Cardiac fibroblast (primary cell): ENCODE results near the gene PHACTR1.

Experiments used
- DNase-seq, 2 donors: peaks; one replicate each; pipeline versions ENCODE4 v3.0.0 to v3.0.0-alpha.2; 2010; ENCODE audit warnings: low read depth in 2 of 2
- H3K4me3 ChIP-seq, 2 donors: replicated peaks in 1 of 2; 1 replicate in 1 of 2; 2 replicates in 1 of 2; pipeline ENCODE4 v1.5.1; 2011; ENCODE audit warnings: low read depth in 2 of 2, low read length in 2 of 2, mild to moderate bottlenecking in 2 of 2, moderate library complexity in 1 of 2
- TF ChIP-seq, protein P1 (sequence below): IDR thresholded peaks from one replicate; pipeline ENCODE4 v1.5.1; 2011; ENCODE audit warnings: low read depth, mild to moderate bottlenecking, low read length, inconsistent platforms

The PHACTR1 gene

GRCh38 chr6:12916420-12917136 is 200.0 kb downstream of the PHACTR1 start:
- no peak overlapping the region for H3K4me3 ChIP-seq
- DNase-seq = no peak
- TF ChIP-seq, protein P1, sequence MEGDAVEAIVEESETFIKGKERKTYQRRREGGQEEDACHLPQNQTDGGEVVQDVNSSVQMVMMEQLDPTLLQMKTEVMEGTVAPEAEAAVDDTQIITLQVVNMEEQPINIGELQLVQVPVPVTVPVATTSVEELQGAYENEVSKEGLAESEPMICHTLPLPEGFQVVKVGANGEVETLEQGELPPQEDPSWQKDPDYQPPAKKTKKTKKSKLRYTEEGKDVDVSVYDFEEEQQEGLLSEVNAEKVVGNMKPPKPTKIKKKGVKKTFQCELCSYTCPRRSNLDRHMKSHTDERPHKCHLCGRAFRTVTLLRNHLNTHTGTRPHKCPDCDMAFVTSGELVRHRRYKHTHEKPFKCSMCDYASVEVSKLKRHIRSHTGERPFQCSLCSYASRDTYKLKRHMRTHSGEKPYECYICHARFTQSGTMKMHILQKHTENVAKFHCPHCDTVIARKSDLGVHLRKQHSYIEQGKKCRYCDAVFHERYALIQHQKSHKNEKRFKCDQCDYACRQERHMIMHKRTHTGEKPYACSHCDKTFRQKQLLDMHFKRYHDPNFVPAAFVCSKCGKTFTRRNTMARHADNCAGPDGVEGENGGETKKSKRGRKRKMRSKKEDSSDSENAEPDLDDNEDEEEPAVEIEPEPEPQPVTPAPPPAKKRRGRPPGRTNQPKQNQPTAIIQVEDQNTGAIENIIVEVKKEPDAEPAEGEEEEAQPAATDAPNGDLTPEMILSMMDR = no peak

- DNase-seq = no peak
- H3K4me3 ChIP-seq = no peak overlapping the region
- TF ChIP-seq, protein P1 = no peak
Measured at GRCh38 chr6:12921467-12921866, 204.9 kb downstream of the PHACTR1 start.

DNA sequence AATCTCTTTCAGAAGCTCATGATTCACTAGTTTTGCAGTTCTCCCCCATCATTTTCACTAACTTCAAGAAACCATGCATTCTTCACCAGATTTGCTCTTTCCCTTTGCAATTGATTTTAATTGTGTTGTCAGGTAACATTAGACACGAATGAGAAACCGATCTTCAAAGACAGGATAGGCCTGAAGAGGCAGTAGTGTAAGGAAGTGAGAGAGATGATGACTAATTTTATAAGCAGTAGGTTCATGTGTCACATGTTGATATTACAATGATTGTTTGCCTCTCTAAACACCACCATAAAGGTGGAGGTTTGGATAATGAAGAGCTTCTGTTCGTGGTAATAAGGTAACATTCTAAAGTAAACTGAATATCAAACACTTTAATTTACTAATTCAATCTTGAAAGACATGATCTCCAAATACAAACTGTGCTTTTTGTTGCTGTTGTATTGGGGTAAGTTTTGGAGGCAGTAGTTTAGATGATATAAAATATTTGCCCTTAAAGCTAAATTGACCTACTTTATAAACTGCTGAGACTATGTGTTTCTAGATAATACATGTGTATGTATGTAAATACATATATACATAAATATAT is 207.2 kb downstream of the PHACTR1 start:
- no peak for DNase-seq
- TF ChIP-seq, protein P1 = no peak

GRCh38 chr6:12924911-12925310 is 208.3 kb downstream of the PHACTR1 start:
- no peak for DNase-seq
- TF ChIP-seq, protein P1 = no peak
- no peak overlapping the region for H3K4me3 ChIP-seq

More for the DNA sequence above, 207.2 kb downstream of the PHACTR1 start:
- no peak overlapping the region for H3K4me3 ChIP-seq

DNA sequence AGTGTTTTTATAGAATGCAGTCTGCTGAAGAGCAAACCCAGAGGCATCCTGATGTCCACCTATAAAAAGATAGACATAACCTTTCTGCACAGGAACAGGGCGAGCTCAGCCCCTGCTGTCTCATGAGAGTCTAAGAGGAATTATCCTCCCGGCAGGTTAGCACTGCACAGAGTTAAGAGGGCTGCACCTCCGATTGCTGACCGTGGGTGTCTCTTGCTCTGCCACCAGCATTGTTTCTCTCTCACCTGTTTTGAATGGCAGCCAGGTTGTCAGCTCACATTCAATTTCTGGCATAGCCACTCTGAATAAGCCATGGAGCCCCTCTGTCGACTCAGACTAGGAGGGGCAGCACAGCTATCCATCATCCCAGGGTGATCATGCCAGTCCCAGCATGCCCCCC is 211.2 kb downstream of the PHACTR1 start:
- TF ChIP-seq, protein P1 = no peak
- DNase-seq = no peak
- no peak overlapping the region for H3K4me3 ChIP-seq

- TF ChIP-seq, protein P1 = no peak
- DNase-seq = no peak
- no peak overlapping the region for H3K4me3 ChIP-seq
Measured at GRCh38 chr6:12929678-12930077, 213.1 kb downstream of the PHACTR1 start.
